GM21619 (cell line): ENCODE results near the gene GPC5.

ENCODE experiments used
- ATAC-seq: cut with Tn5 transposase; IDR thresholded peaks from one replicate; pipeline ENCODE4 v1.9.1; 2021; ENCODE audit not compliant: unreplicated experiment

Gene GPC5

GRCh38 chr13:92312823-92313222, 914.4 kb downstream of the GPC5 start:
- no peak for ATAC-seq

GRCh38 chr13:92313382-92313781, 915.0 kb downstream of the GPC5 start:
- ATAC-seq = no peak

GRCh38 chr13:92315265-92315664, 916.8 kb downstream of the GPC5 start:
- no peak for ATAC-seq

- ATAC-seq = no peak
Observed at GRCh38 chr13:92316030-92316429, 917.6 kb downstream of the GPC5 start.

DNA sequence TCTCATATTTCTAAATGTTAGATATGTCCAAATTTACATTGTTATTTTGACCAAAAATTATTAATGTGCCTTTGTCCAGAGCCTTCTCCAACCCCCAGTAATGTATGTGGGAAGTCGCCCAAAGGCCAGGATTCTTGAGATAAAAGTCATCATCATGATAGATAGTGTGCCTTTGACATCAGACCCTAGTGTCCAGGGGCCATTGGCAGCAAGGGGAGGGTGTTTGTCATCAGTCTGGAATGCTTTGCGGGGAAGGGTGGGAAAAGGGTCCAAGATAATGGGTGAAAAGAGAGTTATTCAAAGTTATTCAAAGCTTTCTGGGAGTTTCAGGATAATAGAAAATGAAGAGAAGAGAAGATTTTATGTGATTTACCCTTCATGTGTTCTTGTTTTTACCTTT, 918.6 kb downstream of the GPC5 start:
- no peak for ATAC-seq

DNA sequence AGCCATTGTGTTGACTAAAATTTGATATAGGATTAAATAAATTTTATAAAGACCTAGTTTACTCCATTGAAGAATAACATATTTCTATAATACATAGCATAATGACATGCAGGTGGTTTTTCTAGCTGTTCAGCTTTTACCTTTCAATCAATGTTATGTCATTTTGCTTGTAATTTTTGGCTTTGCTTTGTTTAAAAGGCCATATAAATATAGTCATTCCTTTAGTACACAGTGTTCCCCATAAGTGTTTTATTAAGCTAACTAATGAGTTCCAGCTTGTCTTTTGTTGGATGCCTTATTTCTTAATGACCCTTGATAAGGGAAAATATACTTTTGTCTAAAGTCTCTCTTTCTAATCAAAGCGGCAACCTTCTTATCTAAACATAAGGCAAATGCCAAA, 921.9 kb downstream of the GPC5 start:
- ATAC-seq = no peak

GRCh38 chr13:92321174-92321573, 922.8 kb downstream of the GPC5 start:
- ATAC-seq = no peak

DNA sequence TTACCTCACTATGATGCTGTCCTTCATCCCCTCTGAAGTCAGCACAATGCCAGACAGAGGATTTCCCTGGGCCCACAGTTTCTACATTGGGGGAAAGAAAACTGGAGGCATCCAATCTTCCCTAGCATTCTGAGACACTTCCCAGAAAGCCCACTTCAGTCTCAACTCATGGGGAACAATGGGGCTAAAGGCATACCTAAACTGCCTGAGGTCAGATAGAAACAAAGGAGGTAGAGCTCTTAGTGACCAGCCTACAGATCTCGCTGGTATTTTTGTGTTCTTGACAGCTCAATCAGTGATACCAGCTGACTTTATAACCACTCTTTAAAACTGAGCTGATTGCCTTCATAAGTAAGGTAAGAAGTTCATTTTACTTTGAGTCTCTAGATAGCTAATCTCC, 947.2 kb downstream of the GPC5 start:
- ATAC-seq = no peak

GRCh38 chr13:92346046-92346445, 947.6 kb downstream of the GPC5 start:
- no peak for ATAC-seq

DNA sequence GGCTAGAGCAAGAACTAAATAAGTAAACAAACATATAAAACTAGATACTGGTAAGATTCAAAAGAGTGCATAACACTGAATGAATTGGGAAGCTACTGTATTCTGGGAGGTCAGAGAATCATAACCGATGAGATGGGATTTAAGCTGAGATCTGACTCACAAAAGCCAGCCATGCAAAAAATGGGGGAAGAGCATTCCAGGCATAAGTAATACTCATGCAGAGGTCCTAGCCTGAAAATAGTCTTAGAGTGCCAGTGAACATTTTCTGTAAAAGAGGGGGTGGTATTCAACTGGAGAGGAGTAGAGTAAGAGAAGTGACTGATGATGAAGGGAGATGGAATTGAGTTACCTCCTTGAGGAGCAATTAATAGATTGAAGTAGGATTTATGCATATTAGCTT, 956.2 kb downstream of the GPC5 start:
- ATAC-seq = no peak

GRCh38 chr13:92355213-92355612, 956.8 kb downstream of the GPC5 start:
- ATAC-seq = no peak

GRCh38 chr13:92362717-92363116, 964.3 kb downstream of the GPC5 start:
- ATAC-seq = no peak

- no peak for ATAC-seq
Observed at GRCh38 chr13:92365904-92366303, 967.5 kb downstream of the GPC5 start.

- ATAC-seq = no peak
Observed at GRCh38 chr13:92377396-92377795, 979.0 kb downstream of the GPC5 start.

DNA sequence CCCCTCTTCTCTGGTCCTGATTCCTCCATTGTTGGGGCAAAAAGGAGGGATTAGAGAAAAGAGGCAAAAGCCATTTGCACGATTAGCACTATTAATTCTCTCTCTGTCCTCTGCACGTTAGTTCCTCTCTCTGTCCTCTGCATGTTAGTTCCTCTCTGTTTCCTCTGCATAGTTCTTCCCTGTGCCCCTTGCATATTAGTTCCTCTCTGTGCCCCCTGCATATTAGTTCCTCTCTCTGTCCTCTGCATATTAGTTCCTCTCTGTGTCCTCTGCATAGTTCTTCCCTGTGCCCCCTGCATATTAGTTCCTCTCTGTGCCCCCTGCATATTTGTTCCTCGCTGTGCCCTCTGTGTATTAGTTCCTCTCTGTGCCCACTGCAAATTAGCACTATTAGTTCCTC, 981.0 kb downstream of the GPC5 start:
- no peak for ATAC-seq

- ATAC-seq = no peak
Observed at GRCh38 chr13:92384410-92384809, 986.0 kb downstream of the GPC5 start.

- no peak for ATAC-seq
Observed at GRCh38 chr13:92387245-92387644, 988.8 kb downstream of the GPC5 start.

DNA sequence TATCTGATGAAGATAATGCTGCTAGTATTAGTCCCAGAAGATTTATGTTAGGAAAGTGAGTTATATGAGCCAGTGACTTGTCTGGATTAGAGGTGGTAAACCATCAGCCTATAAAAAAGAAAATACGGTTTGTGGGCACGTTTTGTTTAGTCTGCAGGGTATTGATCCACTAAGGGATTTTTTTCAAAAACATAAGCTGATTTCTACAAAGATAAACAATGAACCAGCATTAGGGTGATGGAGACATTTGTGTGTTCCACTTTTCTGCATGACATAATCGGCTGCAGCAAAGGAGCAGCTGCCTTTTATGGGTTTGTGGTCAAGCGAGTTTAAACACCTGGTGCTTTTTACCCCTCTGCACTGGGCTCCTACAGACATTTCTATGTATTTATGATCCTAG, 991.8 kb downstream of the GPC5 start:
- ATAC-seq = no peak

- ATAC-seq = no peak
Observed at GRCh38 chr13:92403606-92404005, 1005.2 kb downstream of the GPC5 start.

DNA sequence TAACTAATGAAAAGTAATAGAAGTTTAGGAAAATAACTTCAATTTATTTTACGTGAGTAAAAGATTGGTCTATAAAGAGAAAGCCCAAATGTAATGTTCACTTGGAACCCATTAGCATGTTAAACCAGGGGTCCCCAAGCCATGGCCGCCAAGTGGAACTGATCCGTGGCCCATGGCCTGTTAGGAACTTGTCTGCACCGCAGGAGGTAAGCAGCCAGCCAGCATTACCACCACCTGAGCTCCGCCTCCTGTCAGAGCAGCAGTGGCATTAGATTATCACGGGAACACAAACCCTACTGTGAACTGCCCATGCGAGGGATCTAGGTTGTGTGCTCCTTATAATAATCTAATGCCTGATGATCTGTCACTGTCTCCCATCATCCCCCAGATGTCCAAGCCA, 1009.4 kb downstream of the GPC5 start:
- ATAC-seq = no peak

- ATAC-seq = no peak
Observed at GRCh38 chr13:92412481-92412880, 1014.1 kb downstream of the GPC5 start.

DNA sequence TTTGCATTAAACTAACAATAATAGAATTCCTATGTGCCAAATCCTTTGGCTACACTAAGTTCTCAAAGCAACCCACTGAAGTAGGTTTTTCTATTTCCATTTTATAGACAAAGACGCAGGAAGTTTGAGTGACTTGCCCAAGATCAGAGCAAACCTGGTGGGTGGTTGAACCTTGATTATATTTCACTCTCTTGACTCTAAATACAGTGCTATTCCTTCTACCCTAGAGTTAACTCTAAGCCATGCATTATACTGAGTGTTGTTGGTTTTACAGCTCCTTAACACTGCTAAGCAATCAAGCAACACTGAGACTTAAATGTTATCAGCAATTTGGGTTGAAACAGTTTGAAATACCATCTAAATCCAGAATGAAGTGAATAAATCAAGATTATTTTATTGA, 1014.6 kb downstream of the GPC5 start:
- ATAC-seq = no peak

GRCh38 chr13:92413452-92413851, 1015.0 kb downstream of the GPC5 start:
- no peak for ATAC-seq

DNA sequence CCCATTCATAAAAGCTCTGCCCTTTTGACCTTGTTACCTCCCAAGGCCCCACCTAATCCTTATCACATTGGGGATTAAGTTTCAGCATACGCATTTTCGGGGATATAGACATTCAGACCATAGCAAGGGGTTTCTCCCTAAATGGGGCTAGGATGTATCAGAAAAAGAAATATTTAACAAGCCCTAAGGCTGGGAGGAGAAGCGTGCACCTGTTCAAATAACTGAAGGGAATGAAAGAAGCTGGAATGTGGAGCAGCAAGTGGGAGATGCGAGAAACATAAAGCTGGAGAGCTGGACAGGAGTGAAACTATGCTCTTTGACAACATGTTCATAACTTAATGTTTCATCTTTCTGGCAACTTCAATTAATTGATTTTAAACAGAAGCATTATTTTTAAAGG, 1016.4 kb downstream of the GPC5 start:
- no peak for ATAC-seq
